ENCODE results near the gene CTIF.
A peak's percentile ranks its signal among the peaks of the same experiment; 100 is the strongest.

The CTIF gene

GRCh38 chr18:48642503-48642902 is 103.7 kb downstream of the CTIF start:
- peak; percentile 10 for DNase-seq (ENCODE audit: low spot score)
- no peaks in the 10 kb centered on the region for H3K9me3 ChIP-seq (ENCODE audit: severe bottlenecking)
- no peak for TF ChIP-seq CTCF (IDR thresholded peaks at IDR 0.05; ENCODE audit: poor library complexity, severe bottlenecking)
- peaks cover 12% of the 10 kb centered on the region for H3K4me1 ChIP-seq (ENCODE audit: insufficient read depth, poor library complexity, severe bottlenecking)
- no peak overlapping the region for H3K27ac ChIP-seq (ENCODE audit: poor library complexity, severe bottlenecking)
- no peaks in the 10 kb centered on the region for H3K36me3 ChIP-seq (ENCODE audit: low read depth)
- ATAC-seq (ENCODE audit: low read depth), result no peak
- no peak overlapping the region for H3K4me3 ChIP-seq (ENCODE audit: severe bottlenecking)
- no peaks in the 10 kb centered on the region for H3K27me3 ChIP-seq (ENCODE audit: insufficient read depth, poor library complexity, severe bottlenecking)

DNA sequence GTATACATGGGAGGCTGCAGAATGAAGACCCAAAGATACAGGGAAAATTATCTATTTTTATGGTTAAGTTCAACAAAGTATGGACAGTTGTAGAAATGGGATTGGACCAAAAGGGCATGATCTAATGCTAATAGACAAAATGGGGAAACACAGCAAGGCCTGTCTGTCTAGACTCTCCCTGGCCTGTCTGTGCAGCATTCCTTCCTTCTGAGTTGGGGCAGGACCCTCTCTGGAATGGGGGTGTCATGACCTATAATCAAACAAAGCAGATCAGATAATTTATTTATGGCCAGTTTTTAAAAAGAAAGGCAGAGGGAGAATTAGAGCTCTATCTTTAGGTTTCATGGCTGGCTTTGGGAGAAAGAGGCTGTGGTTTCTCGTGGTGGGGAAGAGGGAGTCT is 104.4 kb downstream of the CTIF start:
- no peak for ATAC-seq (ENCODE audit: low read depth)
- no peak overlapping the region for H3K27ac ChIP-seq (ENCODE audit: poor library complexity, severe bottlenecking)
- no peak for TF ChIP-seq CTCF (IDR thresholded peaks at IDR 0.05; ENCODE audit: poor library complexity, severe bottlenecking)
- no peak overlapping the region for H3K4me3 ChIP-seq (ENCODE audit: severe bottlenecking)
- H3K27me3 ChIP-seq (ENCODE audit: insufficient read depth, poor library complexity, severe bottlenecking), result no peaks in the 10 kb centered on the region
- DNase-seq (ENCODE audit: low spot score), result no peak
- H3K36me3 ChIP-seq (ENCODE audit: low read depth), result no peaks in the 10 kb centered on the region
- H3K4me1 ChIP-seq (ENCODE audit: insufficient read depth, poor library complexity, severe bottlenecking), result peaks cover 12% of the 10 kb centered on the region
- H3K9me3 ChIP-seq (ENCODE audit: severe bottlenecking), result no peaks in the 10 kb centered on the region

- no peaks in the 10 kb centered on the region for H3K27me3 ChIP-seq (ENCODE audit: insufficient read depth, poor library complexity, severe bottlenecking)
- no peaks in the 10 kb centered on the region for H3K36me3 ChIP-seq (ENCODE audit: low read depth)
- H3K9me3 ChIP-seq (ENCODE audit: severe bottlenecking), result no peaks in the 10 kb centered on the region
- H3K4me3 ChIP-seq (ENCODE audit: severe bottlenecking), result no peak overlapping the region
- no peak overlapping the region for H3K27ac ChIP-seq (ENCODE audit: poor library complexity, severe bottlenecking)
- DNase-seq (ENCODE audit: low spot score) (peak; percentile 15), ATAC-seq (ENCODE audit: low read depth) (no peak)
- peaks cover 12% of the 10 kb centered on the region for H3K4me1 ChIP-seq (ENCODE audit: insufficient read depth, poor library complexity, severe bottlenecking)
- no peak for TF ChIP-seq CTCF (IDR thresholded peaks at IDR 0.05; ENCODE audit: poor library complexity, severe bottlenecking)
Observed at GRCh38 chr18:48644029-48644428, 105.2 kb downstream of the CTIF start.

- H3K4me3 ChIP-seq (ENCODE audit: severe bottlenecking), result no peak overlapping the region
- no peak for DNase-seq (ENCODE audit: low spot score)
- no peak overlapping the region for H3K27ac ChIP-seq (ENCODE audit: poor library complexity, severe bottlenecking)
- H3K36me3 ChIP-seq (ENCODE audit: low read depth), result no peaks in the 10 kb centered on the region
- no peaks in the 10 kb centered on the region for H3K27me3 ChIP-seq (ENCODE audit: insufficient read depth, poor library complexity, severe bottlenecking)
- H3K9me3 ChIP-seq (ENCODE audit: severe bottlenecking), result no peaks in the 10 kb centered on the region
- no peak for ATAC-seq (ENCODE audit: low read depth)
- H3K4me1 ChIP-seq (ENCODE audit: insufficient read depth, poor library complexity, severe bottlenecking), result peaks cover 5% of the 10 kb centered on the region
- no peak for TF ChIP-seq CTCF (IDR thresholded peaks at IDR 0.05; ENCODE audit: poor library complexity, severe bottlenecking)
Observed at GRCh38 chr18:48645427-48646002, 106.7 kb downstream of the CTIF start.

GRCh38 chr18:48646976-48647375 is 108.1 kb downstream of the CTIF start:
- H3K27ac ChIP-seq (ENCODE audit: poor library complexity, severe bottlenecking), result no peak overlapping the region
- no peak for TF ChIP-seq CTCF (IDR thresholded peaks at IDR 0.05; ENCODE audit: poor library complexity, severe bottlenecking)
- H3K4me1 ChIP-seq (ENCODE audit: insufficient read depth, poor library complexity, severe bottlenecking), result no peaks in the 10 kb centered on the region
- H3K27me3 ChIP-seq (ENCODE audit: insufficient read depth, poor library complexity, severe bottlenecking), result no peaks in the 10 kb centered on the region
- DNase-seq (ENCODE audit: low spot score) (no peak), ATAC-seq (ENCODE audit: low read depth) (no peak)
- H3K4me3 ChIP-seq (ENCODE audit: severe bottlenecking), result no peak overlapping the region
- no peaks in the 10 kb centered on the region for H3K36me3 ChIP-seq (ENCODE audit: low read depth)
- no peaks in the 10 kb centered on the region for H3K9me3 ChIP-seq (ENCODE audit: severe bottlenecking)
